Heart left ventricle (tissue), 13 donors: ENCODE data around the gene ITGB5.

Source experiments
- CTCF ChIP-seq, 12 donors: fragments of 200-600 bp; sonication (generic) in 4 of 12; IDR thresholded peaks; one replicate each; pipeline versions ENCODE4 v1.5.0 to v1.8.0; 2018 to 2022; ENCODE audit warnings: antibody characterized with exemption in 12 of 12, mild to moderate bottlenecking in 5 of 12
- POLR2A ChIP-seq, 2 donors: fragments of 450-650 bp; IDR thresholded peaks; one replicate each; pipeline ENCODE4 v1.6.1; 2017; ENCODE audit warnings: antibody characterized with exemption in 2 of 2, mild to moderate bottlenecking in 2 of 2, moderate library complexity in 2 of 2
- donor health status: ischemic (EF 13 %, LVEDD 7.1; RV severe dilation, severe dysfunction).
- donor health status: DM: no; HTN: yes; CAD: no.
- donor health status: DM: no; HTN: no; CAD: no.
- donor health status: ischemic (EF 25% LVEDD 6.9; RV normal size, moderate dysfunction).
- donor health status: ischemic (EF 25% LVEDD 5.7; RV mildly dilated, moderate dysfunction).
- donor health status: ischemic (EF 35%, LVEDD 5.7; RV mildly dilated, moderate dysfunction).
- donor health status: nonischemic (EF 11% LVEDD 7.7; RV severe dilation, severe dysfunction).
- donor health status: DM: yes; HTN: yes; CAD: no.
- donor health status: PGD.
- donor health status: ischemic (EF 29% LVEDD 5.4; RV normal size, mild dysfunction).
- donor health status: nonischemic (EF 23%, LVEDD 6.1; RV moderate dilation, normal function).

- TF ChIP-seq CTCF (IDR thresholded peaks at IDR 0.05) (no peak), POLR2A (IDR thresholded peaks at IDR 0.05) (no peak)
These were observed 146.1 kb downstream of the ITGB5 start for GRCh38 chr3:124741027-124741426.
